WTC11 (cell line): Measurements from ENCODE around the gene RHEB.

Experiments
- AFF4 ChIP-seq: sonication (generic); formaldehyde crosslinking; IDR thresholded peaks from 2 replicates; pipeline ENCODE4 v1.8.1; 2023; ENCODE audit warnings: mild to moderate bottlenecking, missing genetic modification reagents, borderline replicate concordance
- ATF6 ChIP-seq: sonication (generic); formaldehyde crosslinking; IDR thresholded peaks from 2 replicates; pipeline ENCODE4 v1.8.1; 2023; ENCODE audit warnings: mild to moderate bottlenecking, missing genetic modification reagents
- CBFB ChIP-seq: sonication (generic); formaldehyde crosslinking; IDR thresholded peaks from 2 replicates; pipeline ENCODE4 v1.8.1; 2022; ENCODE audit warnings: mild to moderate bottlenecking, low read depth, missing genetic modification reagents
- CTCF ChIP-seq: fragments of 200-600 bp; IDR thresholded peaks from 2 replicates; pipeline ENCODE4 v1.8.0; 2022; ENCODE audit warnings: antibody characterized with exemption
- ESRRA ChIP-seq: sonication (generic); formaldehyde crosslinking; IDR thresholded peaks from 2 replicates; pipeline ENCODE4 v1.8.1; 2022; ENCODE audit warnings: mild to moderate bottlenecking, missing genetic modification reagents, borderline replicate concordance
- GABPB1 ChIP-seq: sonication (generic); formaldehyde crosslinking; IDR thresholded peaks from 2 replicates; pipeline ENCODE4 v1.8.1; 2023; ENCODE audit warnings: mild to moderate bottlenecking, missing genetic modification reagents
- MAX ChIP-seq: sonication (generic); formaldehyde crosslinking; IDR thresholded peaks from 2 replicates; pipeline ENCODE4 v1.8.0; 2022; ENCODE audit warnings: mild to moderate bottlenecking, missing genetic modification reagents
- NFYB ChIP-seq: sonication (generic); formaldehyde crosslinking; conservative IDR thresholded peaks from 2 replicates; pipeline ENCODE4 v1.8.0; 2022; ENCODE audit warnings: low read depth, missing genetic modification reagents
- TCF7 ChIP-seq: sonication (generic); formaldehyde crosslinking; IDR thresholded peaks from 2 replicates; pipeline ENCODE4 v1.8.0; 2022; ENCODE audit warnings: mild to moderate bottlenecking, low read depth, missing genetic modification reagents, moderate library complexity
- TEAD4 ChIP-seq: sonication (generic); formaldehyde crosslinking; IDR thresholded peaks from 2 replicates; pipeline ENCODE4 v1.8.0; 2022; ENCODE audit warnings: mild to moderate bottlenecking, missing genetic modification reagents
- ZNF219 ChIP-seq: sonication (generic); formaldehyde crosslinking; IDR thresholded peaks from 2 replicates; pipeline ENCODE4 v1.8.0; 2023; ENCODE audit warnings: missing genetic modification reagents, mild to moderate bottlenecking, borderline replicate concordance

GRCh38 chr7:151551820-151552219 is 32.1 kb upstream of the RHEB start:
- no peak for TF ChIP-seq CTCF
- TF ChIP-seq ESRRA (CRISPR knock-in tag), result no peak
- no peak for TF ChIP-seq AFF4 (CRISPR knock-in tag)
- no peak for TF ChIP-seq MAX
- no peak for TF ChIP-seq TEAD4 (CRISPR knock-in tag)
- no peak for TF ChIP-seq CBFB (CRISPR knock-in tag)
- TF ChIP-seq ZNF219 (CRISPR knock-in tag), result no peak
- TF ChIP-seq NFYB, result no peak
- no peak for TF ChIP-seq ATF6 (CRISPR knock-in tag)
- no peak for TF ChIP-seq GABPB1
- TF ChIP-seq TCF7 (CRISPR knock-in tag), result no peak
